Naive thymus-derived CD4-positive, alpha-beta T cell (primary cell): ENCODE data around the gene ELAC1. TPM values are rescaled to one million over a fixed set of nuclear protein-coding genes. Genes with fewer than 3 reads are reported as not detected.
"Not testable (repeated sequence)": the region's sequence is repeated elsewhere in the genome, so short reads cannot be mapped to it uniquely, and the experiment has no call there.

ENCODE experiments used
- ATAC-seq: fragments of 150-1000 bp; cut with Tn5 transposase; 2 replicates; pipeline ENCODE4 v1.10.0; 2021; ENCODE audit warnings: mild to moderate bottlenecking, moderate library complexity
- CTCF ChIA-PET: fragments of 350-600 bp; sonication (Branson Sonifier 250); formaldehyde crosslinking; loops from one replicate; lab custom pipeline; 2021; ENCODE audit warnings: antibody characterized with exemption; lab: Charles Lee
- POLR2A ChIA-PET: fragments of 350-600 bp; sonication (Branson Sonifier 250); formaldehyde crosslinking; loops from one replicate; lab custom pipeline; 2021; ENCODE audit warnings: antibody characterized with exemption, inconsistent platforms; lab: Charles Lee
- DNase-seq, 9 donors: peaks; one replicate each; pipeline versions ENCODE4 v3.0.0 to v3.0.0-alpha.2; 2020 to 2022; ENCODE audit warnings: mixed read lengths in 1 of 9
- H3K27ac ChIP-seq: one replicate; pipeline ENCODE4 v1.7.0; 2013; ENCODE audit warnings: mild to moderate bottlenecking, low read depth, low read length, moderate library complexity
- H3K27me3 ChIP-seq, 2 donors: one replicate each; pipeline ENCODE4 v1.7.0; 2013; ENCODE audit warnings: low read length in 2 of 2, mild to moderate bottlenecking in 2 of 2, moderate library complexity in 2 of 2; ENCODE audit not compliant: control insufficient read depth in 2 of 2, insufficient read depth in 2 of 2
- H3K36me3 ChIP-seq, 3 experiments: 1 replicate in 2 of 3; 2 replicates in 1 of 3; pipeline ENCODE4 v1.7.0; 2013; ENCODE audit warnings: low read length in 3 of 3, mild to moderate bottlenecking in 3 of 3, moderate library complexity in 1 of 3; ENCODE audit not compliant: insufficient read depth in 3 of 3, control insufficient read depth in 2 of 3
- H3K4me1 ChIP-seq, 2 donors: one replicate each; pipeline ENCODE4 v1.7.0; 2013; ENCODE audit warnings: low read length in 2 of 2, mild to moderate bottlenecking in 2 of 2, moderate library complexity in 1 of 2; ENCODE audit not compliant: control insufficient read depth in 2 of 2, insufficient read depth in 2 of 2
- H3K4me3 ChIP-seq: 2 replicates; pipeline ENCODE4 v1.7.0; 2013; ENCODE audit warnings: mild to moderate bottlenecking, low read length
- H3K9me3 ChIP-seq, 3 experiments: 1 replicate in 2 of 3; 2 replicates in 1 of 3; pipeline ENCODE4 v1.7.0; 2013; ENCODE audit warnings: low read length in 3 of 3; ENCODE audit not compliant: control insufficient read depth in 2 of 3
- H3K27ac Mint-ChIP-seq, 9 donors: one replicate each; pipeline ENCODE4 v1.8.0; 2020 to 2022; ENCODE audit warnings: mixed read lengths in 9 of 9, mild to moderate bottlenecking in 8 of 9, moderate library complexity in 5 of 9, inconsistent platforms in 2 of 9
- H3K27me3 Mint-ChIP-seq, 5 donors: one replicate each; pipeline ENCODE4 v1.8.0; 2021 to 2022; ENCODE audit warnings: mixed read lengths in 5 of 5, mild to moderate bottlenecking in 1 of 5
- H3K36me3 Mint-ChIP-seq, 5 donors: one replicate each; pipeline ENCODE4 v1.8.0; 2020 to 2022; ENCODE audit warnings: mixed read lengths in 5 of 5, mild to moderate bottlenecking in 3 of 5, inconsistent platforms in 1 of 5
- H3K4me1 Mint-ChIP-seq, 7 donors: one replicate each; pipeline ENCODE4 v1.8.0; 2020 to 2022; ENCODE audit warnings: mixed read lengths in 7 of 7, mild to moderate bottlenecking in 3 of 7, inconsistent platforms in 1 of 7
- H3K4me3 Mint-ChIP-seq, 10 donors: one replicate each; pipeline ENCODE4 v1.8.0; 2020 to 2022; ENCODE audit warnings: mild to moderate bottlenecking in 10 of 10, mixed read lengths in 10 of 10, moderate library complexity in 6 of 10, inconsistent platforms in 2 of 10
- H3K9me3 Mint-ChIP-seq, 11 donors: one replicate each; pipeline ENCODE4 v1.8.0; 2020 to 2022; ENCODE audit warnings: mixed read lengths in 11 of 11, mild to moderate bottlenecking in 4 of 11, inconsistent platforms in 1 of 11, moderate library complexity in 1 of 11
- intact Hi-C, 2 donors: fragments of 100-400 bp; cut with micrococcal nuclease; formaldehyde crosslinking; loops; one replicate each; pipeline ENCODE4 v1.15.1; 2023
- polyA plus RNA-seq, 2 donors: library from polyadenylated mRNA; unstranded; fragments of 300-500 nt; fragmentation: Illumina TruSeq; gene quantifications; one replicate each; pipeline ENCODE4 v1.2.3, GENCODE V29; 2021
- total RNA-seq, 6 experiments: library from RNA in 5 of 6; stranded (reverse) in 5 of 6; gene quantifications; 1 replicate in 5 of 6; 2 replicates in 1 of 6; pipeline ENCODE4 v1.2.3 and lab custom pipeline; 2021 to 2026

Gene ELAC1
- total and polyA plus RNA-seq, 7 experiments from 2014 or later: 4.3 to 19.2 (median 10.7) TPM

DNA sequence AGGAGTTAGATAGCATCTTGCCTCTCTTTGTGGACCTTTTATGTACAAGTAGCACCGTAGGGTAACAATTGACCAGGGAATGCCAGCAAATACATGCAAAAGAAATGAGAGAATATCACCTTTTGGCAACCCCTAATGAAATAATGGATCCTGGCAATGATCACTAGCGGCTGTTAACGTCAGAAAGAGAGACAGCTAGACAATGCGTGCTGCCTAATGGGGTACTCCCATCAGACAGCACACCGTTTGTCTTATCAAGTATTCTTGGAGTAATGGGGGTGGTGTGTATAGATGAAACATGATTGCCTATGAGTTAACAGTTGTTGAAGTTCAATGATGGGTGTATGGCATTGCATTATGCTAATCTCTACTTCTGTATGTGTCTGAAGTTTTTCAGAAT lies 1.6 kb downstream of the ELAC1 start:
- Mint-ChIP-seq H3K27ac (peak overlapping the region in 8 of 9 donors; percentile 70 to 95 (median 84)), H3K36me3 (peaks cover under 1 to 6% (median 3%) of the 10 kb centered on the region in 5 donors), H3K27me3 (no peaks in the 10 kb centered on the region), H3K4me1 (peaks cover 15 to 44% (median 32%) of the 10 kb centered on the region in 7 donors), H3K9me3 (peaks cover 0 to 4% (median 0%) of the 10 kb centered on the region in 11 donors), H3K4me3 (peak overlapping the region; percentile 70 to 98 (median 88))
- intact Hi-C loops: loop anchor here (2.0 to 10.0 kb wide), 3 partner anchors 149 to 685 kb away; partner anchors contain the start of genes CXXC1 (in 1 of the 2), MBD1 (in 1 of the 2), MRO (in 1 of the 2) and SKA1 (in 1 of the 2)
- ChIA-PET CTCF (no interaction called here), POLR2A (interaction anchor here (2.4 to 6.2 kb wide), 2 partner anchors 60 to 89 kb away, joined by 6 to 109 read pairs; partner anchors contain the start of gene SMAD4)
- Histone ChIP-seq H3K36me3 (no peaks in the 10 kb centered on the region), H3K9me3 (no peaks in the 10 kb centered on the region), H3K27me3 (no peaks in the 10 kb centered on the region), H3K4me3 (no peak overlapping the region), H3K4me1 (peaks cover 8 to 13% of the 10 kb centered on the region in 2 donors), H3K27ac (no peak overlapping the region)
- ATAC-seq: no peak
- no peak for DNase-seq

DNA sequence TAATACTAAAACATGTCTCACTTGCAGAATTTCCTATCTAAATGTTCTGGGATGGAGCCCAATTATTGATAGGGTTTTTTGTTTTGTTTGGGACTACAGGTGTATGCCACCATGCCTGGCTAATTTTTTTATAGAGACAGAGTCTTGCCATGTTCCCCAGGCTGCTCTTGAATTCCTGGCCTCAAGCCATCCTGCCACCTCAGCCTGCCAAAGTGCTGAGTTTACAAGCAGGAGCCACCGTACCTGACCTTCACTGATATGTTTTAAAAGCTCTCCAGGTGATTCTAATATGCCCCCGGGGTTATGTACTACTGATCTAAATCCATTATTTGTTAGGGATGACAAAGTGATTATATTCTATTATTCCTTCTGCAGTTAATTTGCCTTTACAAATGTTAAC lies 2.2 kb downstream of the ELAC1 start:
- Mint-ChIP-seq H3K4me3 (peak overlapping the region in 7 of 10 donors; percentile 10 to 86 (median 56)), H3K36me3 (peaks cover 3 to 12% (median 9%) of the 10 kb centered on the region in 5 donors), H3K9me3 (peaks cover 0 to 4% (median 0%) of the 10 kb centered on the region in 11 donors), H3K4me1 (peaks cover 15 to 44% (median 32%) of the 10 kb centered on the region in 7 donors), H3K27ac (peak overlapping the region in 6 of 9 donors; percentile 0 to 55 (median 9)), H3K27me3 (no peaks in the 10 kb centered on the region)
- H3K27ac ChIP-seq: no peak overlapping the region
- H3K36me3 ChIP-seq: no peaks in the 10 kb centered on the region
- H3K9me3 ChIP-seq: no peaks in the 10 kb centered on the region
- H3K4me1 ChIP-seq: peaks cover 8 to 13% of the 10 kb centered on the region in 2 donors
- no peaks in the 10 kb centered on the region for H3K27me3 ChIP-seq
- ChIA-PET CTCF (no interaction called here), POLR2A (interaction anchor here (1.7 to 6.2 kb wide), 2 partner anchors 59 to 91 kb away, joined by 6 to 109 read pairs; partner anchors contain the start of genes ME2 and SMAD4)
- DNase-seq (no peak), ATAC-seq (no peak)
- no peak overlapping the region for H3K4me3 ChIP-seq
- intact Hi-C loops: no loop called here

DNA sequence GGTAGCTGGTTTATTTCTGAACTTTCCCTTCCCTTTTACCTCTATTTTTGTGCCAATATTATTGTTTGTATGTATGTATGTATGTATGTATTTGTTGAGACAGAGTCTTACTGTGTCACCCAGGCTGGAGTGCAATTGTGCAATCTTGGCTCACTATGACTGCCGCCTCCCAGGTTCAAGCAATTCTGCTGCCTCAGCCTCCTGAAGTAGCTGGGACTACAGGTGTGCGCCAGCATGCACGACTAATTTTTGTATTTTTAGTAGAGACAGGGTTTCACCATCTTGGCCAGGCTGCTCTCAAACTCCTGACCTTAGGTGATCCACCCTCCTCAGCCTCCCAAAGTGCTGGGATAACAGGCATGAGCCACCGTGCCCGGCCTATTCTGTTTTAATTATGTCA lies 4.6 kb downstream of the ELAC1 start:
- H3K4me1 ChIP-seq, H3K9me3 ChIP-seq, H3K27me3 ChIP-seq, H3K27ac ChIP-seq, H3K27me3 Mint-ChIP-seq, DNase-seq, H3K4me3 ChIP-seq, ATAC-seq, H3K27ac Mint-ChIP-seq, H3K4me3 Mint-ChIP-seq, CTCF ChIA-PET, POLR2A ChIA-PET, intact Hi-C loops: not testable (repeated sequence)
- peaks cover 0 to 17% (median 4%) of the 10 kb centered on the region in 3 experiments for H3K36me3 ChIP-seq
- Mint-ChIP-seq H3K9me3 (peaks cover 0 to 14% (median 0%) of the 10 kb centered on the region in 11 donors), H3K36me3 (peaks cover 14 to 34% (median 31%) of the 10 kb centered on the region in 5 donors), H3K4me1 (peaks cover 14 to 43% (median 36%) of the 10 kb centered on the region in 7 donors)

DNA sequence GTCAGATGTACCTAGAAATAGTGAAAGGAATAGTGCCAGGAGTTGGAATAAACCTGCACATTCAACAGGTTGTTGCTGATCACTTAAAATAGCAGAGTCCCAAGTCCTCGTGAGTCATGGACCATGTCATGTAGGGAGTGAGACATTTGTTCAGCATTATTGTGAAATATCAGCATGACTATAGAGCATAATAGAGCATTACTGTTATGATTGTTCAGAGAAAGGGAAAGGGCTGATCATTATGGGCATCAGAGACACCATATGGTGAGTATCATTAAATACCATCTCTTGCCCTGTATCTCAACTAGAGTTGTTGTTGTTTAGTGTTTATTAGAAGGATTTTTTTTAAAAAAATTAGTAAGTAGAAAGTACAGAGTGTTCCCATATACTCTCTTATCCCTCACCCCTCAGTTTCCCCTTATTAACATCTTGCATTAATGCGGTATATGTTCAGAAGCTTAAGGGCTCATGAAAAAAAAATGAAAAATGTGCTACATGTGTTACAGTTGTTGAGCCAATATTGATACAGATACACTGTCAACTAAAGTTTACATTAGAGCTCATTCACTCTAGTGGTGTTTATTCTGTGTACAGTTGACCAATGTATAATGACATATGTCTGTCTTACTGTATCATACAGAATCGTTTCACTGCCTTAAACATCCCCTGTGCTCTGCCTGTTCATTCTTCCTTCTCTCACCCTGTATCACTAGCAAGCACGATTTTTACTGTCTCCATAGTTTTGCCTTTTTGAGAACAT lies 5.7 kb downstream of the ELAC1 start:
- H3K4me1 Mint-ChIP-seq: peaks cover 13 to 44% (median 36%) of the 10 kb centered on the region in 7 donors
- no peak overlapping the region for H3K4me3 Mint-ChIP-seq
- H3K27me3 Mint-ChIP-seq: no peaks in the 10 kb centered on the region
- no peak overlapping the region for H3K4me3 ChIP-seq
- peaks cover 7 to 8% of the 10 kb centered on the region in 2 donors for H3K4me1 ChIP-seq
- peaks cover 0 to 7% (median 0%) of the 10 kb centered on the region in 3 experiments for H3K9me3 ChIP-seq
- DNase-seq (no peak), ATAC-seq (peak; percentile 51)
- H3K27me3 ChIP-seq: no peaks in the 10 kb centered on the region
- peaks cover 25 to 46% (median 43%) of the 10 kb centered on the region in 5 donors for H3K36me3 Mint-ChIP-seq
- H3K36me3 ChIP-seq: peaks cover 0 to 26% (median 4%) of the 10 kb centered on the region in 3 experiments
- H3K27ac ChIP-seq: no peak overlapping the region
- intact Hi-C loops: no loop called here
- ChIA-PET CTCF (no interaction called here), POLR2A (interaction anchor here (0.7 to 1.5 kb wide), 2 partner anchors 56 to 93 kb away, joined by 4 to 5 read pairs; no protein-coding TSS in a partner anchor)
- H3K27ac Mint-ChIP-seq: no peak overlapping the region
- H3K9me3 Mint-ChIP-seq: peaks cover 0 to 22% (median 2%) of the 10 kb centered on the region in 11 donors

DNA sequence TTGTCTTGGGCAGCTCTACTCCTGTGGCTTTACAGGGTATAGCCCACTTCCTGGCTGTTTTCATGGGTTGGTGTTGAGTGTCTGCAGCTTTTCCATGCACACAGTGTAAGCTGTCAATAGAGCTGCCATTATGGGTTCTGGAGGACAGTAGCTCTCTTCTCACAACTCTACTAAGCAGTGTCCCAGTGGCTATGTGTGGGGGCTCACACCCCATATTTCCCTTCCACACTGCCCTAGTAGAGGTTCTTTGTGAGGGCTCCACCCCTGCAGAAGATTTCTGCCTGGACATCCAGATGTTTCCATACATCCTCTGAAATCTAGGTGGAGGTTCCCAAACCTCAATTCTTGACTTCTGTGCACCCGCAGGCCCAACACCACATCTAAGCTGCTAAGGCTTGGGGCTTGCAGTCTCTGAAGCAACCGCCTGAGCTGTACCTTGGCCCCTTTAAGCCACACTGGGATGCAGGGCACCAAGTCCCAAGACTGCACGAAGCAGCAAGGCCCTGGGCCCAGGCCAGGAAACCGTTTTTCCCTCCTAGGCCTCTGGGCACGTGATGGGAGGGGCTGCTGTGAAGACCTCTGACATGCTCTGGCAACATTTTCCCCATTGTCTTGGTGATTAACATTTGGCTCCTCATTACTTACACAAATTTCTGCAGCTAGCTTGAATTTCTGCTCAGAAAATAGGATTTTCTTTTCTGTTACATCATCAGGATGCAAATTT lies 9.4 kb downstream of the ELAC1 start:
- Mint-ChIP-seq H3K27ac (no peak overlapping the region), H3K27me3 (no peaks in the 10 kb centered on the region), H3K36me3 (peaks cover 28 to 59% (median 55%) of the 10 kb centered on the region in 5 donors), H3K9me3 (peaks cover 0 to 26% (median 2%) of the 10 kb centered on the region in 11 donors), H3K4me1 (peaks cover 2 to 27% (median 17%) of the 10 kb centered on the region in 7 donors), H3K4me3 (no peak overlapping the region)
- DNase-seq: no peak
- H3K27ac ChIP-seq: no peak overlapping the region
- CTCF ChIA-PET: no interaction called here
- no peaks in the 10 kb centered on the region for H3K4me1 ChIP-seq
- POLR2A ChIA-PET: interaction anchor here (1.0 kb wide), 1 partner anchor 9 kb away, joined by 3 read pairs; the partner anchor contains the start of gene ELAC1
- H3K27me3 ChIP-seq: no peaks in the 10 kb centered on the region
- ATAC-seq: no peak
- peaks cover 0 to 37% (median 4%) of the 10 kb centered on the region in 3 experiments for H3K36me3 ChIP-seq
- intact Hi-C loops: no loop called here
- peaks cover 0 to 7% (median 0%) of the 10 kb centered on the region in 3 experiments for H3K9me3 ChIP-seq
- H3K4me3 ChIP-seq: no peak overlapping the region

DNA sequence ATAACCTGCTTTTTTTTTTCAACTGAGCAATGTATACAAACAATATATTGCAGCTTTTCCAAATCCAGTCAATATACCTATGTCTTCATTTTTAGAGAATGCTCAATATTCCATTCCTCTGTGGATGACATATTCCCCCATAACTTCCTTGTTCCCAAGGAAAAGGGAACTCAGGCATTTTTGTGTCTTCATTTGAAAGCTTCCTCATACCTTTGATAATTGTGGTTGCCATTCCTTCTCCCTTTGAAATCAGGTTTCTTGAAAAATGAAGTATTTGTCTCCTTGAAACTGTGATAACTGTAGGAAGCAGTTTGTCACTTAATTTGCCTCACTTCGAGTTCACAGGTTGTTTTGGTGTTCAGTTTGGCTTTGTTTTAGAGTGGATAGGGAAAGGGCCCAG lies 13.5 kb downstream of the ELAC1 start:
- DNase-seq (no peak), ATAC-seq (no peak)
- no peaks in the 10 kb centered on the region for H3K27me3 ChIP-seq
- intact Hi-C loops: loop anchor here in 1 of 2 donors (5.0 kb wide), 1 partner anchor 71 kb away; no protein-coding TSS in a partner anchor
- H3K27ac Mint-ChIP-seq: peak overlapping the region in 1 of 9 donors; percentile 49
- peaks cover 14 to 56% (median 34%) of the 10 kb centered on the region in 5 donors for H3K36me3 Mint-ChIP-seq
- peaks cover 0 to 45% (median 0%) of the 10 kb centered on the region in 3 experiments for H3K36me3 ChIP-seq
- no peaks in the 10 kb centered on the region for H3K27me3 Mint-ChIP-seq
- ChIA-PET POLR2A (no interaction called here), CTCF (no interaction called here)
- no peak overlapping the region for H3K4me3 ChIP-seq
- peaks cover 0 to 14% (median 8%) of the 10 kb centered on the region in 7 donors for H3K4me1 Mint-ChIP-seq
- peaks cover 0 to 18% (median 2%) of the 10 kb centered on the region in 11 donors for H3K9me3 Mint-ChIP-seq
- H3K27ac ChIP-seq: no peak overlapping the region
- H3K9me3 ChIP-seq: peaks cover 0 to 7% (median 0%) of the 10 kb centered on the region in 3 experiments
- no peaks in the 10 kb centered on the region for H3K4me1 ChIP-seq
- no peak overlapping the region for H3K4me3 Mint-ChIP-seq
